HFFc6 (cell line): ENCODE data around the gene PSKH1. TPM values are rescaled to one million over a fixed set of nuclear protein-coding genes. Genes with fewer than 3 reads are reported as not detected.

Experiments used
- DNase-seq: peaks from one replicate; pipeline ENCODE4 v3.0.0-alpha.2; 2018
- H3K27ac Mint-ChIP-seq: 2 replicates; pipeline ENCODE4 v1.8.0; 2020; ENCODE audit warnings: mild to moderate bottlenecking, mixed read lengths
- H3K27me3 Mint-ChIP-seq: 2 replicates; pipeline ENCODE4 v1.8.0; 2021; ENCODE audit warnings: mild to moderate bottlenecking, moderate library complexity, mixed read lengths; ENCODE audit not compliant: insufficient read depth
- H3K36me3 Mint-ChIP-seq: 2 replicates; pipeline ENCODE4 v1.8.0; 2021; ENCODE audit warnings: low read depth, mixed read lengths
- H3K4me1 Mint-ChIP-seq: 2 replicates; pipeline ENCODE4 v1.8.0; 2020; ENCODE audit warnings: low read depth, mixed read lengths
- H3K4me3 Mint-ChIP-seq: 2 replicates; pipeline ENCODE4 v1.8.0; 2020; ENCODE audit warnings: mild to moderate bottlenecking, moderate library complexity, mixed read lengths
- H3K9me3 Mint-ChIP-seq: 2 replicates; pipeline ENCODE4 v1.8.0; 2020; ENCODE audit warnings: mild to moderate bottlenecking, mixed read lengths
- CTCF ChIP-seq: fragments of 200-600 bp; sonication (generic); IDR thresholded peaks from 2 replicates; pipeline ENCODE4 v1.5.0; 2021; ENCODE audit warnings: antibody characterized with exemption, mild to moderate bottlenecking
- total RNA-seq, 6 experiments: library from RNA; stranded (reverse); fragmentation: NEBNext Ultra II Directional; extraction: Animal tissue kit (Norgen Biotek cat#: 25700); gene quantifications; 2 replicates in 1 of 6; 3 replicates in 5 of 6; pipeline ENCODE4 v1.2.3, GENCODE V29; 2021

PSKH1 gene
- total RNA-seq, 6 experiments from 2014 or later: 25.2 to 34.1 (median 29.3) TPM

- peaks cover 6% of the 10 kb centered on the region for H3K27me3 Mint-ChIP-seq
- no peaks in the 10 kb centered on the region for H3K9me3 Mint-ChIP-seq
- no peak overlapping the region for H3K27ac Mint-ChIP-seq
- no peak overlapping the region for H3K4me3 Mint-ChIP-seq
- DNase-seq: no peak
- H3K36me3 Mint-ChIP-seq: peaks cover 14% of the 10 kb centered on the region; the same call in 1 of the 2 replicates
- TF ChIP-seq CTCF: no peak
- no peaks in the 10 kb centered on the region for H3K4me1 Mint-ChIP-seq
Observed at GRCh38 chr16:67945392-67945933, 52.4 kb downstream of the PSKH1 start.

GRCh38 chr16:67946128-67946569, 53.1 kb downstream of the PSKH1 start:
- TF ChIP-seq CTCF: no peak
- H3K36me3 Mint-ChIP-seq: peaks cover 14% of the 10 kb centered on the region; the same call in 1 of the 2 replicates

GRCh38 chr16:67946966-67947558, 54.0 kb downstream of the PSKH1 start:
- DNase-seq: no peak
- no peak for TF ChIP-seq CTCF
- no peaks in the 10 kb centered on the region for H3K4me1 Mint-ChIP-seq
- H3K27me3 Mint-ChIP-seq: peaks cover 2% of the 10 kb centered on the region
- no peak overlapping the region for H3K27ac Mint-ChIP-seq
- no peaks in the 10 kb centered on the region for H3K9me3 Mint-ChIP-seq
- H3K4me3 Mint-ChIP-seq: no peak overlapping the region
- peaks cover 13% of the 10 kb centered on the region for H3K36me3 Mint-ChIP-seq

More at GRCh38 chr16:67946128-67946569, 53.1 kb downstream of the PSKH1 start:
- no peak for DNase-seq
- H3K27me3 Mint-ChIP-seq: peaks cover 6% of the 10 kb centered on the region
- no peak overlapping the region for H3K4me3 Mint-ChIP-seq
- H3K9me3 Mint-ChIP-seq: no peaks in the 10 kb centered on the region
- no peaks in the 10 kb centered on the region for H3K4me1 Mint-ChIP-seq
- H3K27ac Mint-ChIP-seq: no peak overlapping the region

GRCh38 chr16:67948015-67948414, 55.0 kb downstream of the PSKH1 start:
- no peak for TF ChIP-seq CTCF
- Mint-ChIP-seq H3K4me1 (no peaks in the 10 kb centered on the region), H3K9me3 (no peaks in the 10 kb centered on the region), H3K27me3 (no peaks in the 10 kb centered on the region; the same call in none of the 2 replicates), H3K4me3 (no peak overlapping the region), H3K27ac (no peak overlapping the region), H3K36me3 (peaks cover 14% of the 10 kb centered on the region)
- DNase-seq: no peak

GRCh38 chr16:67949645-67950044, 56.6 kb downstream of the PSKH1 start:
- DNase-seq: no peak
- TF ChIP-seq CTCF: no peak
- Mint-ChIP-seq H3K27ac (no peak overlapping the region), H3K9me3 (no peaks in the 10 kb centered on the region), H3K36me3 (peaks cover 25% of the 10 kb centered on the region), H3K4me3 (no peak overlapping the region), H3K4me1 (no peaks in the 10 kb centered on the region), H3K27me3 (no peaks in the 10 kb centered on the region; the same call in 1 of the 2 replicates)
